HepG2 (cell line): ENCODE data around the gene IZUMO1R. TPM values are rescaled to one million over a fixed set of nuclear protein-coding genes. Genes with fewer than 3 reads are reported as not detected.

Experiments
- ATAC-seq: fragments of 200-7000 bp; cut with Tn5 transposase; 3 replicates; pipeline ENCODE4 v1.9.1; 2020; ENCODE audit warnings: mild to moderate bottlenecking, moderate library complexity
- BruUV-seq: library from RNA; stranded (reverse); fragments of 400-500 nt; replicated peaks from 2 replicates; lab custom pipeline; 2021; lab: Mats Ljungman, UMichigan
- CTCF ChIA-PET: fragments of 300-600 bp; formaldehyde crosslinking; extraction: SDS; loops from one replicate; lab custom pipeline; 2021; ENCODE audit warnings: low total read pairs, inconsistent platforms, low intra/inter-chr PET ratio; lab: Yijun Ruan, JAX
- POLR2A ChIA-PET: fragments of 350-600 bp; sonication (Branson Sonifier 250); formaldehyde crosslinking; loops from one replicate; lab custom pipeline; 2020; ENCODE audit warnings: antibody characterized with exemption, inconsistent platforms; lab: Yijun Ruan, JAX
- DNase-seq: peaks from one replicate; pipeline ENCODE4 v3.0.0-alpha.2; 2015; ENCODE audit warnings: low spot score
- FAIRE-seq: peaks from 3 replicates; lab custom pipeline; 2011; peaks lifted over from hg19 to GRCh38; lab: Jason Lieb, UNC
- H2AFZ ChIP-seq: one replicate; pipeline ENCODE4 v1.6.1; 2011; ENCODE audit warnings: low read length, inconsistent platforms
- H3K27ac ChIP-seq: fragments of 300-600 bp; 3 replicates; pipeline ENCODE4 v1.8.0; 2011; ENCODE audit warnings: mixed run types, mild to moderate bottlenecking, mixed read lengths, low read length, inconsistent platforms; ENCODE audit not compliant: insufficient read depth; ENCODE audit errors: extremely low read length
- H3K27me3 ChIP-seq, 2 experiments: fragments of 200-600 bp in 1 of 2; 2 replicates in 1 of 2; 3 replicates in 1 of 2; pipeline versions ENCODE4 v1.6.0 to v1.8.0; 2011; ENCODE audit warnings: low read length in 2 of 2, mild to moderate bottlenecking in 2 of 2, moderate library complexity in 2 of 2, inconsistent platforms in 1 of 2; ENCODE audit not compliant: insufficient read depth in 2 of 2, control insufficient read depth in 1 of 2
- H3K36me3 ChIP-seq, 2 experiments: fragments of 200-600 bp in 1 of 2; replicated peaks in 1 of 2; 2 replicates in 1 of 2; 3 replicates in 1 of 2; pipeline versions ENCODE4 v1.5.1 to v1.8.0; 2011; ENCODE audit warnings: low read length in 2 of 2, inconsistent platforms in 1 of 2; ENCODE audit not compliant: insufficient read depth in 2 of 2, control insufficient read depth in 1 of 2
- H3K4me1 ChIP-seq: 2 replicates; pipeline ENCODE4 v1.5.1; 2012; ENCODE audit warnings: low read length, inconsistent platforms; ENCODE audit not compliant: insufficient read depth
- H3K4me2 ChIP-seq: 2 replicates; pipeline ENCODE4 v1.6.0; 2011; ENCODE audit warnings: low read depth, low read length, inconsistent platforms
- H3K4me3 ChIP-seq, 3 experiments: fragments of 200-600 bp in 1 of 3; sonication (generic), shearing (Covaris generic) in 1 of 3; replicated peaks in 1 of 3; 2 replicates each; pipeline ENCODE4 v1.5.1; 2011 to 2016; ENCODE audit warnings: low read length in 3 of 3, inconsistent platforms in 2 of 3, low read depth in 2 of 3, mild to moderate bottlenecking in 2 of 3, control low read depth in 1 of 3, mixed read lengths in 1 of 3; ENCODE audit not compliant: insufficient read depth in 1 of 3
- H3K79me2 ChIP-seq: one replicate; pipeline ENCODE4 v1.6.1; 2011; ENCODE audit warnings: low read length, inconsistent platforms; ENCODE audit not compliant: insufficient read depth
- H3K9ac ChIP-seq: 2 replicates; pipeline ENCODE4 v1.6.0; 2011; ENCODE audit warnings: mild to moderate bottlenecking, low read depth, low read length, inconsistent platforms; ENCODE audit not compliant: insufficient read depth
- H3K9me3 ChIP-seq: 2 replicates; pipeline ENCODE4 v1.5.1; 2012; ENCODE audit warnings: mild to moderate bottlenecking, low read length
- H4K20me1 ChIP-seq: 2 replicates; pipeline ENCODE4 v1.6.0; 2011; ENCODE audit warnings: inconsistent platforms, mild to moderate bottlenecking, low read length, moderate library complexity; ENCODE audit not compliant: insufficient read depth
- RERE ChIP-seq: IDR thresholded peaks from 2 replicates; pipeline ENCODE4 v1.6.1; 2016; ENCODE audit warnings: low read depth, missing genetic modification reagents, missing compliant biosample characterization
- ZNF556 ChIP-seq: sonication (generic); formaldehyde crosslinking; IDR thresholded peaks from 2 replicates; pipeline ENCODE4 v1.4.0; 2020; ENCODE audit warnings: mild to moderate bottlenecking, missing genetic modification reagents, borderline replicate concordance
- WGBS: methylation state at CpG from one replicate; pipeline ENCODE4 v1.1.6; 2017; ENCODE audit warnings: low lambda C conversion rate; 5-methylcytosine and 5-hydroxymethylcytosine counted together
- in situ Hi-C: cut with HindIII; loops from 2 replicates; pipeline ENCODE4 v1.10.0; 2017; ENCODE audit warnings: low pct_unique_long_range_greater_than_20kb; ENCODE audit not compliant: extremely low pct_ligation_motif_present
- intact Hi-C: fragments of 100-400 bp; cut with micrococcal nuclease; formaldehyde crosslinking; loops from one replicate; pipeline ENCODE4 v1.10.0; 2022; ENCODE audit not compliant: unreplicated experiment
- polyA plus RNA-seq, 8 experiments: library from polyadenylated mRNA; depleted of rRNA in 3 of 8; stranded (reverse) in 7 of 8; unstranded in 1 of 8; fragments of >200 nt; fragmentation: Illumina TruSeq in 4 of 8; extraction: Trizol in 4 of 8; gene quantifications; 2 replicates each; pipeline versions ENCODE4 v1.2.1 to v1.2.3, GENCODE V29; 2011 to 2016; ENCODE audit warnings: low read depth in 4 of 8, missing spikeins in 1 of 8, mixed read lengths in 1 of 8; ENCODE audit not compliant: insufficient read depth in 1 of 8
- total RNA-seq, 5 experiments: library from RNA; depleted of rRNA; stranded (reverse); fragments of >200 nt; fragmentation: Illumina TruSeq; extraction: Trizol; gene quantifications; 2 replicates each; pipeline ENCODE4 v1.2.3, GENCODE V29; 2016; ENCODE audit warnings: low read depth in 1 of 5
- TF ChIP-seq, protein P1 (sequence below): sonication (generic); formaldehyde crosslinking; conservative IDR thresholded peaks from 2 replicates; pipeline ENCODE4 v1.4.0; 2020; ENCODE audit warnings: mild to moderate bottlenecking, missing genetic modification reagents, moderate library complexity
- TF ChIP-seq, protein P2 (sequence below): fragments of 450-650 bp; IDR thresholded peaks from 2 replicates; pipeline ENCODE4 v1.6.1; 2017

Gene IZUMO1R
- total and polyA plus RNA-seq, 2 of the 13 experiments (the other 11 are each of a cell fraction or from before 2014, with no cell fraction given): not detected

DNA sequence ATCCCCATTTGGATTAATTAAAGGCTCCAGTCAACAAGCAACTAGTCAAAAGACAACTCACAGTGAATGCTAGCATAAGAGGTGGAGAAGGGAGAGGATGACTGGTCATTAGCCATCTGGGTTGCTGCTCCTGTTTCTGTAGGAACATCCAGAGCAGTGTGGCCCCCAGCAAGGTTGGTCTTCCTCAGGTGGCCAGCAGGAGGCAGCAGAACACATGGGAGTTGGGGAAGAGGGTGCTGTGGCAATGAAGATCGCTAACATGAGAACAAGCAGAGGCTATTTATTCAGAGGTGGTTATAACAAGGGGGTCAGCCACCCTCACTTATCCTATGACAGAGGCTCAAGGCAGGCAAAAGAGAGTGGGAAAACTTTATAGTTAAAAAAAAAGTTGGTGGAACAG lies 21.3 kb downstream of the IZUMO1R start (continued):
- TF ChIP-seq, protein P1, sequence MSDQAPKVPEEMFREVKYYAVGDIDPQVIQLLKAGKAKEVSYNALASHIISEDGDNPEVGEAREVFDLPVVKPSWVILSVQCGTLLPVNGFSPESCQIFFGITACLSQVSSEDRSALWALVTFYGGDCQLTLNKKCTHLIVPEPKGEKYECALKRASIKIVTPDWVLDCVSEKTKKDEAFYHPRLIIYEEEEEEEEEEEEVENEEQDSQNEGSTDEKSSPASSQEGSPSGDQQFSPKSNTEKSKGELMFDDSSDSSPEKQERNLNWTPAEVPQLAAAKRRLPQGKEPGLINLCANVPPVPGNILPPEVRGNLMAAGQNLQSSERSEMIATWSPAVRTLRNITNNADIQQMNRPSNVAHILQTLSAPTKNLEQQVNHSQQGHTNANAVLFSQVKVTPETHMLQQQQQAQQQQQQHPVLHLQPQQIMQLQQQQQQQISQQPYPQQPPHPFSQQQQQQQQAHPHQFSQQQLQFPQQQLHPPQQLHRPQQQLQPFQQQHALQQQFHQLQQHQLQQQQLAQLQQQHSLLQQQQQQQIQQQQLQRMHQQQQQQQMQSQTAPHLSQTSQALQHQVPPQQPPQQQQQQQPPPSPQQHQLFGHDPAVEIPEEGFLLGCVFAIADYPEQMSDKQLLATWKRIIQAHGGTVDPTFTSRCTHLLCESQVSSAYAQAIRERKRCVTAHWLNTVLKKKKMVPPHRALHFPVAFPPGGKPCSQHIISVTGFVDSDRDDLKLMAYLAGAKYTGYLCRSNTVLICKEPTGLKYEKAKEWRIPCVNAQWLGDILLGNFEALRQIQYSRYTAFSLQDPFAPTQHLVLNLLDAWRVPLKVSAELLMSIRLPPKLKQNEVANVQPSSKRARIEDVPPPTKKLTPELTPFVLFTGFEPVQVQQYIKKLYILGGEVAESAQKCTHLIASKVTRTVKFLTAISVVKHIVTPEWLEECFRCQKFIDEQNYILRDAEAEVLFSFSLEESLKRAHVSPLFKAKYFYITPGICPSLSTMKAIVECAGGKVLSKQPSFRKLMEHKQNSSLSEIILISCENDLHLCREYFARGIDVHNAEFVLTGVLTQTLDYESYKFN (CRISPR knock-in tag): no peak
- TF ChIP-seq RERE (no peak), ZNF556 (no peak)

DNA sequence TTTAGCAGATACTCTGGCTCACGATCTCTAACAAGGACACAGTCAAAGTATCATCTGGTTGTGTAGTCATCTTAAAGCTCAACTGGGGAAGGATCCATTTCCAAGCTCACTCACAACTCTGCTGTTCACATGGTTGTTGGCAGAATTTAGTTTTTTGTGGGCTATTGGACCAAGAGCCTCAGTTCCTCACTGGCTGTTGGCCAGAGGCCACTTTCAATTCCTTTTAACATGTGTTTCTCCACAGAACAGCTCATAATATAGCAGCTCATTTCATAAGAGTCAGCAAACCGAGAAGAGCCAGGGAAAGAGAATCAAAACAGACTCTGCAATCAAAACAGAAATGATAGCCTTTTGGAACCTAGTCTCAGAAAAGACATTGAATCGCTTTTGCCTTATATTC lies 22.6 kb downstream of the IZUMO1R start:
- in situ Hi-C loops: loop anchor here (5.0 kb wide), 2 partner anchors 90 to 175 kb away; no protein-coding TSS in a partner anchor

More for the DNA sequence above, 22.6 kb downstream of the IZUMO1R start:
- intact Hi-C loops: loop anchor here (5.0 kb wide), 1 partner anchor 145 kb away; no protein-coding TSS in a partner anchor
- TF ChIP-seq, protein P2, sequence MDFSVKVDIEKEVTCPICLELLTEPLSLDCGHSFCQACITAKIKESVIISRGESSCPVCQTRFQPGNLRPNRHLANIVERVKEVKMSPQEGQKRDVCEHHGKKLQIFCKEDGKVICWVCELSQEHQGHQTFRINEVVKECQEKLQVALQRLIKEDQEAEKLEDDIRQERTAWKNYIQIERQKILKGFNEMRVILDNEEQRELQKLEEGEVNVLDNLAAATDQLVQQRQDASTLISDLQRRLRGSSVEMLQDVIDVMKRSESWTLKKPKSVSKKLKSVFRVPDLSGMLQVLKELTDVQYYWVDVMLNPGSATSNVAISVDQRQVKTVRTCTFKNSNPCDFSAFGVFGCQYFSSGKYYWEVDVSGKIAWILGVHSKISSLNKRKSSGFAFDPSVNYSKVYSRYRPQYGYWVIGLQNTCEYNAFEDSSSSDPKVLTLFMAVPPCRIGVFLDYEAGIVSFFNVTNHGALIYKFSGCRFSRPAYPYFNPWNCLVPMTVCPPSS: no peak
- BruUV-seq: no TSS peak
- no peak overlapping the region for H3K4me3 ChIP-seq
- no peaks in the 10 kb centered on the region for H3K79me2 ChIP-seq
- no peaks in the 10 kb centered on the region for H3K4me1 ChIP-seq
- H3K9ac ChIP-seq: no peak overlapping the region
- 2% methylated on average over 3 of the region's 3 CpGs for WGBS
- DNase-seq (no peak), FAIRE-seq (no peak), ATAC-seq (no peak)
- POLR2A ChIA-PET: no interaction called here
- H3K27ac ChIP-seq: no peak overlapping the region
- CTCF ChIA-PET: no interaction called here
- H3K9me3 ChIP-seq: no peaks in the 10 kb centered on the region
- H2AFZ ChIP-seq: no peak overlapping the region
- no peak overlapping the region for H3K4me2 ChIP-seq
- H4K20me1 ChIP-seq: no peaks in the 10 kb centered on the region
- H3K27me3 ChIP-seq: no peaks in the 10 kb centered on the region; a peak in 1 of 5 replicates
- H3K36me3 ChIP-seq: no peaks in the 10 kb centered on the region
